Lung (tissue), 12 donors: ENCODE measurements around the gene FRMD1. TPM values are rescaled to one million over a fixed set of nuclear protein-coding genes. Genes with fewer than 3 reads are reported as not detected.

ENCODE experiments used
- ATAC-seq: fragments of 200-7000 bp; cut with Tn5 transposase; one replicate; pipeline ENCODE4 v1.9.1; 2020; ENCODE audit warnings: moderate number of reproducible peaks; ENCODE audit not compliant: insufficient read depth, low FRiP score
- DNase-seq, 3 donors: peaks; one replicate each; pipeline ENCODE4 v3.0.0-alpha.2; 2013 to 2017
- H3K27ac ChIP-seq, 2 donors: one replicate each; pipeline ENCODE4 v1.5.1; 2013; ENCODE audit warnings: mild to moderate bottlenecking in 2 of 2, moderate library complexity in 2 of 2, control low read depth in 1 of 2, inconsistent platforms in 1 of 2, low read depth in 1 of 2, low read length in 1 of 2
- H3K27me3 ChIP-seq, 3 donors: one replicate each; pipeline ENCODE4 v1.5.1; 2013; ENCODE audit warnings: low read length in 2 of 3; ENCODE audit not compliant: control insufficient read depth in 3 of 3, insufficient read depth in 3 of 3
- H3K36me3 ChIP-seq, 4 donors: one replicate each; pipeline ENCODE4 v1.5.1; 2013; ENCODE audit warnings: low read length in 4 of 4, mild to moderate bottlenecking in 1 of 4, moderate library complexity in 1 of 4; ENCODE audit not compliant: control insufficient read depth in 4 of 4, insufficient read depth in 4 of 4
- H3K4me1 ChIP-seq, 5 donors: one replicate each; pipeline ENCODE4 v1.5.1; 2013; ENCODE audit warnings: low read length in 5 of 5, mild to moderate bottlenecking in 2 of 5, moderate library complexity in 1 of 5; ENCODE audit not compliant: control insufficient read depth in 5 of 5, insufficient read depth in 5 of 5
- H3K4me3 ChIP-seq: one replicate; pipeline ENCODE4 v1.5.1; 2013; ENCODE audit warnings: mild to moderate bottlenecking, control low read depth, moderate library complexity
- H3K9ac ChIP-seq, 2 donors: one replicate each; pipeline ENCODE4 v1.5.1; 2013; ENCODE audit warnings: low read length in 2 of 2, control low read depth in 1 of 2; ENCODE audit not compliant: insufficient read depth in 1 of 2
- H3K9me3 ChIP-seq, 4 donors: one replicate each; pipeline ENCODE4 v1.5.1; 2013; ENCODE audit warnings: low read length in 3 of 4, mild to moderate bottlenecking in 1 of 4, moderate library complexity in 1 of 4; ENCODE audit not compliant: control insufficient read depth in 4 of 4, insufficient read depth in 3 of 4
- CTCF ChIP-seq: IDR thresholded peaks from 2 replicates; pipeline ENCODE4 v1.5.1; 2012; ENCODE audit warnings: mild to moderate bottlenecking; ENCODE audit errors: control extremely low read depth, extremely low read depth
- WGBS, 2 donors: extraction: QIAGEN DNeasy Blood & Tissue Kit; methylation state at CpG; one replicate each; pipeline ENCODE4 v1.1.7; 2013; 5-methylcytosine and 5-hydroxymethylcytosine counted together
- polyA plus RNA-seq, 2 donors: library from polyadenylated mRNA; stranded (reverse); fragments of 200-250 nt; gene quantifications; one replicate each; pipeline ENCODE4 v1.2.1, GENCODE V29; 2013
- total RNA-seq, 2 donors: library from RNA; depleted of rRNA in 1 of 2; stranded (reverse); fragments of >200 nt in 1 of 2; gene quantifications; one replicate each; pipeline ENCODE4 v1.2.1, GENCODE V29; 2014 to 2021
- donor health status: control.
- donor health status: control.
- donor health status: Bipolar disorder and iron deficiency.
- donor health status: healthy.
- donor health status: DM: yes; HTN: yes; CAD: no.

FRMD1 gene
- total and polyA plus RNA-seq, 4 donors, result 0.02 to 1.4 (median 0.10) TPM

GRCh38 chr6:168016721-168017525 lies 62.1 kb downstream of the FRMD1 start:
- Histone ChIP-seq H3K27me3 (no peaks in the 10 kb centered on the region), H3K4me3 (no peak overlapping the region), H3K9ac (peak overlapping the region in 1 of 2 donors; percentile 59), H3K27ac (no peak overlapping the region), H3K9me3 (peaks cover 0 to 8% (median 2%) of the 10 kb centered on the region in 4 donors), H3K4me1 (peaks cover 0 to 63% (median 4%) of the 10 kb centered on the region in 5 donors), H3K36me3 (no peaks in the 10 kb centered on the region)
- no peak for TF ChIP-seq CTCF
- WGBS, 2 donors, result 73 to 84% methylated on average over 18 of the region's 18 CpGs
- ATAC-seq (no peak), DNase-seq (peak in 2 of 3 donors; percentile 84 to 88)

- Histone ChIP-seq H3K4me3 (no peak overlapping the region), H3K27me3 (no peaks in the 10 kb centered on the region), H3K27ac (no peak overlapping the region), H3K9ac (peak overlapping the region in 1 of 2 donors; percentile 59), H3K9me3 (peaks cover 0 to 8% (median 4%) of the 10 kb centered on the region in 4 donors), H3K36me3 (no peaks in the 10 kb centered on the region), H3K4me1 (peaks cover 0 to 63% (median 4%) of the 10 kb centered on the region in 5 donors)
- no peak for TF ChIP-seq CTCF
- ATAC-seq, result no peak
- 87 to 91% methylated on average over 18 of the region's 18 CpGs for WGBS, 2 donors
- no peak for DNase-seq
Observed at GRCh38 chr6:168016176-168016620, 62.8 kb downstream of the FRMD1 start.

GRCh38 chr6:168015482-168016175 lies 63.4 kb downstream of the FRMD1 start:
- ATAC-seq (no peak), DNase-seq (peak; percentile 62 to 83 (median 73))
- H3K27ac ChIP-seq, result no peak overlapping the region
- H3K4me1 ChIP-seq, result peaks cover 0 to 63% (median 4%) of the 10 kb centered on the region in 5 donors
- H3K27me3 ChIP-seq, result no peaks in the 10 kb centered on the region
- no peaks in the 10 kb centered on the region for H3K36me3 ChIP-seq
- peak overlapping the region in 1 of 2 donors; percentile 59 for H3K9ac ChIP-seq
- peaks cover 0 to 10% (median 7%) of the 10 kb centered on the region in 4 donors for H3K9me3 ChIP-seq
- 76 to 81% methylated on average over 14 of the region's 14 CpGs for WGBS, 2 donors
- no peak overlapping the region for H3K4me3 ChIP-seq
- TF ChIP-seq CTCF, result no peak
